ENCODE data around the gene TTC39A.

GRCh38 chr1:51316846-51317120, 13.6 kb downstream of the TTC39A start:
- TF ChIP-seq CTCF (IDR thresholded peaks at IDR 0.05), result no peak
- no peak for TF ChIP-seq POLR2A (IDR thresholded peaks at IDR 0.05)
